DOHH2 (cell line): ENCODE data around the gene CYFIP2.

Experiments used
- EZH2phosphoT487 ChIP-seq: fragments of 200-600 bp; sonication (generic); IDR thresholded peaks from 2 replicates; pipeline ENCODE4 v1.6.1; 2017; ENCODE audit warnings: borderline replicate concordance, mild to moderate bottlenecking, antibody characterized with exemption, low read length, moderate library complexity, mixed read lengths
- TF ChIP-seq, protein P1 (sequence below): fragments of 200-600 bp; sonication (generic); IDR thresholded peaks from one replicate; pipeline ENCODE4 v1.5.1; 2014; ENCODE audit warnings: antibody characterized with exemption, mild to moderate bottlenecking, low read depth, low read length; ENCODE audit not compliant: poor library complexity, severe bottlenecking

DNA sequence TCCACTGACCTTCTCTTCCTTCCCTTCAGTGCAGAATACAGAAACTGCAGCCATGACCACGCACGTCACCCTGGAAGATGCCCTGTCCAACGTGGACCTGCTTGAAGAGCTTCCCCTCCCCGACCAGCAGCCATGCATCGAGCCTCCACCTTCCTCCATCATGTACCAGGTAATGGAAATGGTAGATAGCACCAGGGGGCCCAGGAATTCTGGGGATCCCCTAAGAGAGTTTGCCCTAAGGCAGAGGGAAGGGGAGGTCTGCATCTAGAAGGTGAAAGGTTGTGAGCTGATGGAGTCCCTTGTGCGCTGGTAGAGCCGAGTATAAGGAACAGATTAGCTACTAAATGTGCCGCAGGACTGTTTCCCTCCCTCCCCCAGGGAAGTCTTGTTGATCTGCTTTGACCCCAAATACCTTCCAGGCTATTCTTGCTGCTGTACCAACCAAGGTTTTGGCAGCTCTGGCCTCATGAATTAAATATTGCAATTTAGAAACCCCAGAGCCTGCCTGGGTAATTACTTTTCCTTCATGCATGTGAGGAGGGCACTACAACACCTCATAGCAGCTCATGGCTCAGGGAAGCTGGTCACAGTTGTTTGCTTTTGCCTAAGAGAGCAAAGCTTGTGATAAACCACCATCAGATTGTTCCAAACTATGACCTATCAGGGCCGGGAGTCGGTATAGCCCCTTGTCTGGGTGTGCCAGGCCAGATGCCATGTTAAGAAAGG, 19.6 kb downstream of the CYFIP2 start:
- TF ChIP-seq, protein P1, sequence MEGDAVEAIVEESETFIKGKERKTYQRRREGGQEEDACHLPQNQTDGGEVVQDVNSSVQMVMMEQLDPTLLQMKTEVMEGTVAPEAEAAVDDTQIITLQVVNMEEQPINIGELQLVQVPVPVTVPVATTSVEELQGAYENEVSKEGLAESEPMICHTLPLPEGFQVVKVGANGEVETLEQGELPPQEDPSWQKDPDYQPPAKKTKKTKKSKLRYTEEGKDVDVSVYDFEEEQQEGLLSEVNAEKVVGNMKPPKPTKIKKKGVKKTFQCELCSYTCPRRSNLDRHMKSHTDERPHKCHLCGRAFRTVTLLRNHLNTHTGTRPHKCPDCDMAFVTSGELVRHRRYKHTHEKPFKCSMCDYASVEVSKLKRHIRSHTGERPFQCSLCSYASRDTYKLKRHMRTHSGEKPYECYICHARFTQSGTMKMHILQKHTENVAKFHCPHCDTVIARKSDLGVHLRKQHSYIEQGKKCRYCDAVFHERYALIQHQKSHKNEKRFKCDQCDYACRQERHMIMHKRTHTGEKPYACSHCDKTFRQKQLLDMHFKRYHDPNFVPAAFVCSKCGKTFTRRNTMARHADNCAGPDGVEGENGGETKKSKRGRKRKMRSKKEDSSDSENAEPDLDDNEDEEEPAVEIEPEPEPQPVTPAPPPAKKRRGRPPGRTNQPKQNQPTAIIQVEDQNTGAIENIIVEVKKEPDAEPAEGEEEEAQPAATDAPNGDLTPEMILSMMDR: no peak
- TF ChIP-seq EZH2phosphoT487: no peak
